UCSD-AML1 (cell line): ENCODE measurements around the gene ZNF124.

Source experiments
- DNase-seq: peaks from one replicate; lab custom pipeline; 2025; ENCODE audit not compliant: unreplicated experiment; lab: John Stamatoyannopoulos, UW

ZNF124 gene

DNA sequence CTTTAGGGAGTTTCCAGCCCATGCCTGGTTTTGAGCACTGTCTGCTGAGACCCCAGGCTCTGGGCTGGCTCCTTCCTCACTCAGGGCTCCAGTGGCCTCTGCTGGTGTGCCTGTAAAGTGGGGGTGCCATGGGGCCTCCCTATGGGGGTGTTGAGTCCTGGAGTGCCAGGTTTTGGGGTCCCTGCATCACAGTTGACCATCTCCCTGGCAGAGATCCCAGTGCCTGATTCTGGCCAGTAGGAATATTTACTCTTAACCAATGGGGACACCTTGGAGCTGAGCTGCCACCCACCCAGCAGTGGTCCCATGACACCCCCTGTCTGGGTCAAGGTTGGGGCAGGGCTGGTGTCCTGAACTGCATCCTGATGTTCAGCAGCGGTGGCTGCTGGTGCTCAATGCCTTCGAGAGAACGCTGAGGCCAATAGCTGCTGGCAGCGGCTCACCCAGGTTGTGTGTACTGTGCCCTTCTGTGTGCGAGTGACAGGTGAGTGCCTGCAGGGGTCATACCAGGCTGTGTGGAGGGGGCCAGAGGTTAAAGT lies 58.0 kb downstream of the ZNF124 start:
- no peak for DNase-seq

DNA sequence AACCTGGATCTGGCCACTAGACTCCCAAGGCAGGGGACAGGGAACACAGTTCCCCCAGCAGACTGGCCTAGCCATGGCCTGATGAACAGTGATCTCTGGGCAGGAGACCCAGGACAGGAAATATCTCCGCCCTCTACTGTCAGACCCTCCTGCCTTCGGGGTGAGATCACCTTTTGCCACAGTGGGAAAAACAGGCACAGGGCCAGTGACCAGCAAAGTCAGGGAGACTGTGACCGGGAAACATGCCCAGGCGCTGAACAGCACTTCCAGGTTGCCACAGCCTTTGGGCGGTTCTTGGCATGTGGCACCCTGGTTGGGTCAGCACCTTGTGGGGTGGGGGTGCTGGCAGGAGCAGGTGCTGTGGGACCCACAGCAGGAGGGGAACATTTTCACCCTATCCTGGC lies 58.7 kb downstream of the ZNF124 start:
- DNase-seq = no peak

DNA sequence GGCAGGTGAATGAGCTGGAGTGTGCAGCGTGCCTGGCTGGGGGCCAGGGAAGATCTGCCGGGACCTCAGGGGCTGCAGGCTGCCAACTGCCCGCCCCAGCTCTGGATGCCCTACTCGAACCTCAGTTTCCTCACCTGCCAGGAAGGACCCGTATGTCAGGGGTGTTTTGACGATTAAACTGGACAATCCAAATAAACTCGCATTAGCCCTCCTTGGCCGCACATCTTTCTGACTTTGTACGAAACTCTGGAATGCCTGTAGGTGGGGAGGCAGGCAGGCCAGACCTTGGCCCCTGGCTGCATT lies 59.4 kb downstream of the ZNF124 start:
- DNase-seq = no peak

DNA sequence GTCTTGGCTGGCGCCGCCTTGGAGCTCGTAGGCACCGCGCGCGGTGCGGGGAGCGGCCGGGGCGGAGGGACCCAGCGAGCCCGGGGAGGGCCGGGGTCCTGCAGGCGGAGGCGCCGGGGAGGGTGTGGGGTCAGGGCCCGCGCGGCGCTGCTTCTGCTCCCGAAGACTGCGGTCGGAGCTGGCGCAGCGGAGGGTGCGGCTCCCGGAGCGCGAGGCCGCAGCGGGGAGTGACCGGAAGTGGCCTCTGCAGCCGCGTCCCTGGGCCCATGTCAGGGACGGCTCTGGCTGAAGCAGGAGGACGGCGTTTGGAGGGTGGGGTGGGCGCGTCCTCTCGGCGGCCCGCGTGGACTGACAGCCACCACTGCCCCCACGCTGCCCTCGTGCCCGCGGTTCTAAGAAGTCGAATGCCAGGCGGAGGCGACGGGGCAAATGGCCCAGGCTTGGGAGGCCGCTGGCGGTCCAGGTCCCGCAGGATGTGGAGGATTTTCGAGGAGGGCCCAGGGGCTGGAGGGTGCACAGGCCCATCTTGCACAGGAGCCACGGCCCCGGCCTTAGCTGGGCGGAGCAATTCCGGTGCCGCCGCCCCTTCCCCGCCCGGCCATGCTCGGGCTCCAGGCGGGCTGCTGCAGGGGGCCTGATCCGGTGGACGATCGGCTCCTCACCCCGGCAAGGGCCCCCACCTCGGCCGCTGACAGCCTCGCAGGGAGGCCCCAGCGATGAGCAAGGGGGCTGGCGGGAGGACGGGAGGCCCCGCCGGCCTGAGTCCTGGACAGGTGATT lies 59.9 kb downstream of the ZNF124 start:
- no peak for DNase-seq

DNA sequence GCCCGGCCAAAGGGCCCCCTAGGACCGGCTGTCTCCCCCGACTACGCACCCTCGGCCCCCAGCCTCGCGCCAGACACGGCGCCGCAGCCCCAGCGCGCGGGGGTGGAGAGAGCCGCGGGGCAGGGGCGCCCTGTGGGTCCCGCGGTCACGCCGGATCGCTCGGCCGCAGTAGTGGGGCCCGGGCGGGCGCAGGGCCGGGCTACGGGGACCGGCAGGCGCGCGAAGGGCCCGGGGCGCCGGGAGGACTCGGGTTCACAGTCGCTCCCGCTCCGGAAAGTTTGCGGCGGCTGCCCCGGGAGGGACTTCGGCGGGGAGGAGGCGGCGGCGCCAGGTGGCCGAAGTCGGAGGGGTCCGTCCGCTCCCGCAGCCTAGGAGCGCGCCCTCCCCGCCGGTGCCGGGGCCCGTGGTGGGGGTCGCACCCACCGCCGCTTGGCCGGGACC lies 60.5 kb downstream of the ZNF124 start:
- DNase-seq = no peak

DNA sequence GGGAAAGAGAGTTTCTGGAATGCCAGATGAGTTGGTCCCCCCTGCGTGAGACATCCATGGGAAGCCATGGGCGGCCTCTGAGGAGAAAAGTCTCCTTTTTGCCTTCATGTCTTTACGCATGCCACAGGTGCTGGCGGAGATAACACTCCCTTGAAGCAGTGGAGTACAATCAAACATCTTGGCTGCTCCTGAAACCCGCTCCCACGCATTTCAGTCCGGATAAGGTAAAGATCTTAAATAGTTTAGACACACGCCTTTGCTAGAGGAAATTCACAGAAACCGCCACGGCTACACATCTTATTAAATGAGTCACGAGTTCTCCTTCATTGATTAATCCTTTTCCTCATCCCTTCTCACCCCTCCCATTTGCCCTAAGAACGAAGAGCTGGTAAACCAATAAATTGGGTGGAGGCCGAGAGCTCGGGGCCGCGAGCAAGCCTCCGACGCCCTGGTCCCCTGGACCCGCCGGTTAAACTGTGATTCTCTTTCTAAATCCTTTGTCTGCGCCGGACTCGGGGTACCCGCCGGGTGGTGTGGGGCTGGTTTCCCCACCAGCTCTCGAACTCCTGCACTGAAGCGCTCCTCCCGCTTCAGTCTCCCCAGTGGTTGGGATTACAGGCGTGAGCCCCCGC lies 61.1 kb downstream of the ZNF124 start:
- no peak for DNase-seq

DNA sequence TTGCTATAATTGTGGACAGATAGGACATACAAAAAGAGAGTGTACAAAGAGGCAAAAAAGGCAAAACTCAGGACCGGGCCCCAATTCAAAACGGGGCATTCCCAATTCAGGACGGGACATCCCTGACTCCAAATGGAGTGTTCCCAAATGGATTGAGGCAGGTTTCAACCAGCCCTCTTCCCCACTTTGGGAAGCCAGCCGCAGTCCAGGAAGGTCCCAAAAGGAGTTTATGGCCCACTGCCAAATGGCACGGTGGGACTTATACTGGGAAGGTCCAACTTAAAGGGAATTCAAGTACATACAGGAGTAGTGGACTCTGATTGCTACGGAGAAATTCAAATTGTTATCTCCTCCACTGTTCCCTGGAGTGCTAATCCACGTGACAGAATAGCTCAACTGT lies 64.1 kb downstream of the ZNF124 start:
- no peak for DNase-seq

DNA sequence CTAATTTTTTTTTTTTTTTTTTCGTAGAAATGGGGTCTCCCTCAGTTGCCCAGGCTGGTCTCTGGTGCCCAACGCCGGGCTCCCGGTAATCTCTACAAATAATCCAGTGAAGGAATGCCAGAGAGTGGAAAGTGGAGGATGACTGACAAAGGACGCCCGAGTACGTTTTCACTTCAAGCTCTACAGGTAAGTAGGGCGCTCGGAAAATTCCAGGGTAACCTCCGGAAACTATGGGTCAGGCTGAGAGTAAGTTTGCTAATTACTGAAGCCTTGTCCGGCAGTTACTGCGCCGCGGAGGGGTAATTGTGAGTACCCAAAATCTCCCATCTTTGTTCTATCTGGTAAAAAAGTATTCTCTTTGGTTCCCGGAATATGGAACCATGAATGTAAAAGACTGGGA lies 65.9 kb downstream of the ZNF124 start:
- no peak for DNase-seq
